GM21528 (cell line): ENCODE data around the gene LY9.

Experiments used
- ATAC-seq: cut with Tn5 transposase; IDR thresholded peaks from one replicate; pipeline ENCODE4 v1.9.1; 2021; ENCODE audit warnings: mild to moderate bottlenecking, moderate library complexity; ENCODE audit not compliant: unreplicated experiment, low FRiP score

LY9 gene

DNA sequence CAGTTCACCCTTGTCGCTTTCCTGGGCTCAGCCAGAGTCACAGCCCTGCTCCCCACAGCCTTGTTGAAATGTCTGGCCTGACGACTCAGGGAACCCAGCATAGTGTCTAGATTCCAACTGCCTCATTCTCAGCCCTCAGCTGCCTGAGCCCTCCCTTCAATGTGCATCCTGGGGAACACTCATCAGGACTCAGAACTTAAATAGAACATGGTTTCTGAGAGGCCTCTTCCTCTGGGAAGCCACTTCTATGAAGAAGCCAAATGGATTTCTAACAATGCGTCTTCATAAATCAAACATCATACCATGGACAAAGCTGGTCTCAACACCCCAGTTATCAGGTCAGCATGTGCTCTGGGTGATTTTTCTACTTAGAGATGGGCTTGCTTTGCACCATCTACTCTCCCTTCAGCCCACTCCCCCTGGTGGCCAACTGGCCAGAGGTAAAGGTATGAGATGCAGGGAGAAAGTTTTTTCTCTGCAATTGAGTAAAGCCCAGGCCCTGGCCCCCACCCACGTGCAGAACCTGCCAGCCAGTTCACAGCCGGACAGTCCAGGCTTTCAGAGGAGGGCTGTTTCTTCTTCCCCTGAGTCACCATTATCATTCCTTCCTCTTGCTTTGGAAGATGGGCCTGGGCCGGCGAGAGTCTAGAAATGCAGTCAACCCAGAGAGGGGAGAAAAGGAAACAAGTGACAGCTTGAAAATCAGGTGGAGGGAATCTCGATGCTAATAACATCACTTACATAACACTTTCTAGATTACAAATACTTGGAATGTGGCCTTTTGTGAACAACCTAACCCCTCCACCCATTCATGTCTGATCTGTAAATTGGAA, 34.6 kb downstream of the LY9 start:
- no peak for ATAC-seq

GRCh38 chr1:160834945-160835565, 39.1 kb downstream of the LY9 start:
- ATAC-seq = no peak

GRCh38 chr1:160835751-160836150, 39.8 kb downstream of the LY9 start:
- no peak for ATAC-seq

DNA sequence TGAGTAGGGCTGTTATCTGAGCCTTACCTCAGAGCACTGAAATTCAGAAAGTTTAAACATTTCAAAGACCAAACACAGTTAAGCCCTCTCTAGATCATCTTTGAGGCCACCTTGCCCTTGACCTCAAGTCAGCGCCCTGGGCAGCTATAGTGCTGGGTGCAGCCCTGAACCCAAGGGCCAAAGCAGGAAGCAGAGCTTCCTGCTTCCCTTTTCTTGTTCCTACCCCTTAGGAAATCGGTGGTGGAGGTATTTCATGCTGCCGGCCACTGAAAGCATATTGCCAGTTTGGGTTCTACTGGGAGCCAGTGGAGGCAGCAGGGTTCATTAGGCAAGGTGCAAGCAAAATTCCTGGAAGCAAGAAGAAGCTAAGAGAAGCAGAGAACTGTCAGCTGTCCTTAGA, 40.6 kb downstream of the LY9 start:
- ATAC-seq = no peak

DNA sequence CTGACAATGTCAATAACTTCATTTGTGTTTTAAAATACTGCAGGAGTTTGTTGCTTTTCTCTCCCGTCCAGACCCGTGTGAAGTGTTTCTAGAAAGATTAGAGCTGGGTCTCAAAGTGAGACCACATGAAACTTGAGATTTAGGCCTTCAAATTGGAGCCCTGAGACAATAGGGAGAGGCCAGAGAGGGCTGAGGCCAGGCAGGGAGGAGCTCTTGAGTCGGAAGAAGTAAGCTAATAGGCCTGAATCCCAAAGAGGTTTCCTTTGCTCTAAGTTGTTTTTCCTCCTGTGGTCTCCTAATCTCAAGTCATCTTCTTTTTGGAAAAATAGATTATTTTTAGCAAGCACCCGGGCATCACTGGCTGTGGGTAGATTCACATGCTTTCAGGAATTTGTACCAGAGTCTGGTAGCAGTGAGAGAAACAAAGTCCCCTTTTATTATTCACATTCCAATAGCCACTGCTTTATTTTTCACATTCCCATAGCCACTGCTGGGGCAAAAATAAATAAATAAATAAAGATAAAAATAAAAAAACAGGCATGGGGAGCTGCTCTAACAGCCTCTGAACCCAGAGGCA, 41.1 kb downstream of the LY9 start:
- no peak for ATAC-seq

DNA sequence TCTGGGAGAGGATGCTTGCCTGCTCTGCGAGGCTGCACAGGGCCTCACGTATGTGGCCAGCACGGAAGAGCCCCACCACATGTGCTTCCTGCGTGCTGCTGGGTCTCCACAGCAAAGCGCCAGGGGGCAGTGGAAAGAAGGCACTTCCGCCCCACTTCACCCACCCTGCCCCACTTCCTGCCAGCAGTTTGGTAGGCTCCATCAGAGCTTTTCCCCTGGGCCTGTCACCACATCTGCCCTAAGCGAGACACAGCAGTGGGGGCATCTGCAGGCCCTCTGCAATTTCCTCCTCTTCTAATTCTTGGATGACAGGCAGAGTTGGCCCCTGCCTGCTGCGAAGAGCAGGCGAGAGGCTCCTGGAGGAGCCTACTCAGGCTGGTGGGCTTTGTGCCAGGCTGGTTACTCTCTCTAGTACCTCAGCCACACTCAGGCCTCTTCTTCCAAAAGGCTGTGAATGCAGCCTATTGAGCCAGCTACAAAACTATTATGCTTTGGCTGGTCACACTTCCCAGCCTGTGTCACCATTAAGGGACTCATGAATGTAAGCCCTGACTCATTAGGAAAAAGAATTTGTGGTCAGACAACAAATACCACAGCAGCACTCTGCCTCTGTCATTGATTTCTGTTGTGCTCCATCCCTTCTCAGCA, 41.7 kb downstream of the LY9 start:
- ATAC-seq = peak; percentile 82

DNA sequence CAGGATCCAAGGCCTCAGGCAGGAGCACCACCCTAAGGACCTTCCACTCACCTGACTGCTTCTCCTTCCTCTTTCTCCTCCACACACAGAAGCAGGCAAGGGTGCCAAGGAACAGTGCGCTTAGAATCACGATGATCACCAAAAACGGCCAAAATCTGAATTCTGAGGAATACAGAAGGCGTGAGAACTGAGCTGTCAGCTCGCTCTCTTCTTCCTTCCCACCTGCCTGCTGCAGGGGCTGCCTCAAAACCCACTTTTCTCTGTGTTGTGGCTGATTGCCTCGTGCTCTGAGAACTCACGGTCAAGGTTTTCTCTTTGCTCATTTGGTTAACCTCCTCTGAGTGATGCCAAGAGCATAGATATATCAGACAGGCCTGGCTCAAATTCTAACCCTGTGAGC, 42.9 kb downstream of the LY9 start:
- ATAC-seq = no peak

DNA sequence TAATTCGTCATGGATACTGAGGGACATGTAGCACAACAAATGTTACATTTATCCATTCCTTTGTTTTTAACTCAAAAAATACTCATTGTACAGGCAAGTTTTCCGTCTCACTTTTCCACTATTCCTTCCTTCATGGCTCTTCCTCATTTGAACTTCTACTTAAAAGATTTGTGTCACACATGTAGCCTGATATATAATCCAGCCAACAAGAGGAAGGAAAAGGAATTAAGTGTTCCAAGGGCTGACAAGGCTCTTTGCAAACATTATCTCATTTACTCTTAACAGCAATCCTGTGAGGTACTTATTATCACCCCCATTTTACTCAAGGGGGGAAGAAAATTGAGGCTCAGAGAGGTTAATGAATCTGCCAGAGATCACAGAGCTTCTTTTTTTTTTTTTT, 43.8 kb downstream of the LY9 start:
- no peak for ATAC-seq

DNA sequence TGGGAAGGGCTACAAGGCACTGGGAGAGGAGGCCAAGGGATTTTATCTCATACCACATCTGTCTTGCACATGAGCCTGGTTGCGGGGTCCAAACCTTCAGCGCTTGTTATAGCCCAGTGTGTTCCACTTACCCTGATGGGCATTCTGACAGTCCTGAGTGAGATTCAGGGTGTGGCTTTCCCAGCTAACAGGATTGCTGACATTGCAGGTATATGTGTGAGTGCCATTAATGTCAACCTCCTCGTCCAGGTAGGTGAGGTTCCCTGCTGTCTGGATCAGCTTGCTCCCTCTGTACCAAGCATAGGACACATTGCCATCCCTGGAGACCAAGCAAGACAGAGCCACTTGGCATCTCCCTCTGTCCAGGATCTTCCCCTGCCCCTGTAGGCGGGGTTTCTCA, 45.1 kb downstream of the LY9 start:
- ATAC-seq = no peak

- ATAC-seq = no peak
These were observed 48.7 kb downstream of the LY9 start for GRCh38 chr1:160844447-160845232.

- ATAC-seq = no peak
These were observed 50.3 kb downstream of the LY9 start for GRCh38 chr1:160846281-160846680.

DNA sequence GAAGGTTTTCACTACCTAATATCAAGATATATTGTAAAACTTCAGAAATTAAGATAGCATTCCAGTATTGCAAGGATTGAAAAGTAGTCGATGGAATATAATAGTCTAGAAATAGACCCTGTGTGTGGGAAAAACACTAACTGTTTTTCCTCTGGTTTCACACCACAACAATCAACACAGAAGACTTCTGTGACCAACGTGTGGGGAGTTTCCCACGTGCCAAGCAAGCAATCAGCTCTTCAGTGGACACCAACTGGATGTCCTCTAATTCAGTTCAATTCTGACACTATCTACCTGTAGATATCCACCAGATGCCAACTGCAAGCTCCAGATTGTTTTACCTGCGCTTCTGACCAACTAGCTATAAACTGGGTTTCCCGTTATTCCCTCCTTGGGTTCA, 54.6 kb downstream of the LY9 start:
- ATAC-seq = no peak

DNA sequence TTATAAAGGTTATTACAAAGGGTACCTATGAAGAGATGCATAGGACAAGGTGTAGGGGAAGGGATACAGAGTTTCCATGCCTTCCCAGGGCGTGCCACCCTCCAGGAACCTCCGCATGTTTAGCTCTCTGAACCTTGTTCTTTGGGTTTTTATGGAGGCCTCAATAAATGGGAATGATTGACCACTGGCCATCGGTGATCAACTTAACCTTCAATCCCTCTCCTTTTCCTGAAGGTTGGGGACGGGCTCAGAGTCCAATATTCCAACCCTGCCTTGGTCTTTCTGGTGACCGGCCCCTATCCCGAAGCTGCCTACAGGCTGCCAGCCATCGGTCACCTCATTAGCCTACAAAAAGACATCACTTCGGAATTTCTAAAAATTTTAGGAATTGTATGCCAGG, 55.0 kb downstream of the LY9 start:
- no peak for ATAC-seq

GRCh38 chr1:160853014-160853413, 57.0 kb downstream of the LY9 start:
- ATAC-seq = no peak

DNA sequence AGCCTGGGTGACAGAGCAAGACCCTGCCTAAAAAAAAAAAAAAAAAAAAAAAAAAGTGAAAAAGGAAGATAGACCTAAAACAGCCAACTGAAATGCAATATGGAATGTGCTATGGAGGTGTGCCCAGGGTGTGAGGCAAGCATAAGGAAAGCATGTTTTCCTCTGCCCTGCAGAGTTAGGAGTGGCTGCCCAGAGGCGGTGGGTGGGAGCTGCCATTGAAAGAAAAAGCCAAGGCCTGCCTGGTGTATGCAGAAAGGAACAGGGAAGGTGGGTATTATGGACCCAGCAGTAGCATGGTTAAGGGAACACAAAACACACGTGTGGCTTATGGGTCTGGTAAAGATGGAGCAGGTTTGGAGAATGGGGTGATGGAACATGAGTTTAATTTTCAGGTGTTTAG, 57.8 kb downstream of the LY9 start:
- ATAC-seq = no peak

- ATAC-seq = peak; percentile 85
These were observed 59.4 kb downstream of the LY9 start for GRCh38 chr1:160855181-160855981.

GRCh38 chr1:160858097-160858496, 62.1 kb downstream of the LY9 start:
- ATAC-seq = no peak

GRCh38 chr1:160858507-160858906, 62.5 kb downstream of the LY9 start:
- no peak for ATAC-seq

GRCh38 chr1:160859166-160859565, 63.2 kb downstream of the LY9 start:
- no peak for ATAC-seq
